ENCODE measurements around the gene TRAF6. TPM values are rescaled to one million over a fixed set of nuclear protein-coding genes. Genes with fewer than 3 reads are reported as not detected.

Gene TRAF6
- total RNA-seq, 1 experiment from 2014 or later = 9.3 TPM

DNA sequence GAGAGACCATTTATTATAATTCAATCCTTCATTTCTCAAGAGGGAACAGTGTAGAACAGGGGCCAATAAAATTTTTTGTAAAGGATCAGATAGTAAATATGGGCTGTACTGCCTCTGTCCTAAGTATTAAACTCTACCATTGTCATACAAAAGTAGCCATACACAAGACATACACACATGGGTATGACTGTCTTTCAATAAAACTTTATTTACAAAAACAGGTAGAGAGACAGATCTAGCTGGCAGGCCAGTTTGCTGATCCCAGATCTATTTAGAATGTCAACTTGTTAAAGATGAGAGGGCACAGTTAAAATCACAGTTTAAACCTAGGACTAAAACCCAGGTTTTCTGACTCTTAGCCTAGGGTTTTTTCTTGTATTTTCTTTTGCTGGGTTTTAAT, 16.7 kb downstream of the TRAF6 start:
- ATAC-seq (no peak), DNase-seq (ENCODE audit: low read depth, low spot score) (no peak)
- Histone ChIP-seq H3K9me2 (ENCODE audit: insufficient read depth) (no peaks in the 10 kb centered on the region), H4K20me1 (ENCODE audit: insufficient read depth) (no peaks in the 10 kb centered on the region), H3K4me1 (ENCODE audit: control insufficient read depth in 1 of 2, insufficient read depth in 2 of 2, low read length in 2 of 2) (no peaks in the 10 kb centered on the region), H3K4me2 (ENCODE audit: low read length) (no peak overlapping the region), H3K9ac (ENCODE audit: low read length) (no peak overlapping the region), H3K36me3 (ENCODE audit: control insufficient read depth in 1 of 2, insufficient read depth in 2 of 2, low read length in 2 of 2) (peaks cover 18 to 33% of the 10 kb centered on the region in 2 experiments; a peak in 3 of 4 replicates), H3K27ac (ENCODE audit: low read depth, low read length) (no peak overlapping the region), H2AFZ (ENCODE audit: low read depth, low read length, poor library complexity, severe bottlenecking) (no peak overlapping the region), H3K4me3 (replicated peaks in 1 of 2; ENCODE audit: low read depth in 1 of 2, low read length in 2 of 2) (no peak overlapping the region), H3K27me3 (ENCODE audit: insufficient read depth, low read length) (no peaks in the 10 kb centered on the region), H3K9me3 (ENCODE audit: control insufficient read depth in 1 of 2, insufficient read depth in 1 of 2, low read depth in 1 of 2, low read length in 2 of 2) (no peaks in the 10 kb centered on the region), H3K79me2 (ENCODE audit: insufficient read depth, low read length) (no peaks in the 10 kb centered on the region)
- BruUV-seq (replicated peaks) = no TSS peak
- POLR2A ChIA-PET = interaction anchor here (0.9 kb wide), 1 partner anchor 14 kb away, joined by 3 read pairs; no protein-coding TSS in a partner anchor
- intact Hi-C loops (cut with micrococcal nuclease) = no loop called here
- RAD21 ChIA-PET (ENCODE audit: low non-redundant PET in 1 of 2, low total read pairs in 2 of 2, uncharacterized antibody in 2 of 2, unreplicated experiment in 2 of 2) = interaction anchor here (0.7 to 1.2 kb wide), 4 partner anchors 14 to 671 kb away, joined by 3 to 5 read pairs (median 4); no protein-coding TSS in a partner anchor
- TF ChIP-seq TCF7L2 (IDR thresholded peaks at IDR 0.05; ENCODE audit: borderline replicate concordance, extremely low read depth, insufficient read depth, insufficient read length) (no peak), YY1 (IDR thresholded peaks at IDR 0.05; ENCODE audit: extremely low read depth, insufficient replicate concordance, low read depth, low read length) (no peak), ELF1 (IDR thresholded peaks at IDR 0.05; ENCODE audit: borderline replicate concordance, low read depth) (no peak), FOSL1 (IDR thresholded peaks at IDR 0.05; ENCODE audit: low read depth) (no peak), SIN3A (IDR thresholded peaks at IDR 0.05; ENCODE audit: low read depth) (no peak), ZNF274 (IDR thresholded peaks at IDR 0.05; ENCODE audit: low read depth, low read length) (no peak)
- TF ChIP-seq, protein P1, sequence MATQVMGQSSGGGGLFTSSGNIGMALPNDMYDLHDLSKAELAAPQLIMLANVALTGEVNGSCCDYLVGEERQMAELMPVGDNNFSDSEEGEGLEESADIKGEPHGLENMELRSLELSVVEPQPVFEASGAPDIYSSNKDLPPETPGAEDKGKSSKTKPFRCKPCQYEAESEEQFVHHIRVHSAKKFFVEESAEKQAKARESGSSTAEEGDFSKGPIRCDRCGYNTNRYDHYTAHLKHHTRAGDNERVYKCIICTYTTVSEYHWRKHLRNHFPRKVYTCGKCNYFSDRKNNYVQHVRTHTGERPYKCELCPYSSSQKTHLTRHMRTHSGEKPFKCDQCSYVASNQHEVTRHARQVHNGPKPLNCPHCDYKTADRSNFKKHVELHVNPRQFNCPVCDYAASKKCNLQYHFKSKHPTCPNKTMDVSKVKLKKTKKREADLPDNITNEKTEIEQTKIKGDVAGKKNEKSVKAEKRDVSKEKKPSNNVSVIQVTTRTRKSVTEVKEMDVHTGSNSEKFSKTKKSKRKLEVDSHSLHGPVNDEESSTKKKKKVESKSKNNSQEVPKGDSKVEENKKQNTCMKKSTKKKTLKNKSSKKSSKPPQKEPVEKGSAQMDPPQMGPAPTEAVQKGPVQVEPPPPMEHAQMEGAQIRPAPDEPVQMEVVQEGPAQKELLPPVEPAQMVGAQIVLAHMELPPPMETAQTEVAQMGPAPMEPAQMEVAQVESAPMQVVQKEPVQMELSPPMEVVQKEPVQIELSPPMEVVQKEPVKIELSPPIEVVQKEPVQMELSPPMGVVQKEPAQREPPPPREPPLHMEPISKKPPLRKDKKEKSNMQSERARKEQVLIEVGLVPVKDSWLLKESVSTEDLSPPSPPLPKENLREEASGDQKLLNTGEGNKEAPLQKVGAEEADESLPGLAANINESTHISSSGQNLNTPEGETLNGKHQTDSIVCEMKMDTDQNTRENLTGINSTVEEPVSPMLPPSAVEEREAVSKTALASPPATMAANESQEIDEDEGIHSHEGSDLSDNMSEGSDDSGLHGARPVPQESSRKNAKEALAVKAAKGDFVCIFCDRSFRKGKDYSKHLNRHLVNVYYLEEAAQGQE (IDR thresholded peaks at IDR 0.05; ENCODE audit: low read depth) = no peak
- TF ChIP-seq, protein P2, sequence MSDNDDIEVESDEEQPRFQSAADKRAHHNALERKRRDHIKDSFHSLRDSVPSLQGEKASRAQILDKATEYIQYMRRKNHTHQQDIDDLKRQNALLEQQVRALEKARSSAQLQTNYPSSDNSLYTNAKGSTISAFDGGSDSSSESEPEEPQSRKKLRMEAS (IDR thresholded peaks at IDR 0.05) = no peak
- TF ChIP-seq, protein P3, sequence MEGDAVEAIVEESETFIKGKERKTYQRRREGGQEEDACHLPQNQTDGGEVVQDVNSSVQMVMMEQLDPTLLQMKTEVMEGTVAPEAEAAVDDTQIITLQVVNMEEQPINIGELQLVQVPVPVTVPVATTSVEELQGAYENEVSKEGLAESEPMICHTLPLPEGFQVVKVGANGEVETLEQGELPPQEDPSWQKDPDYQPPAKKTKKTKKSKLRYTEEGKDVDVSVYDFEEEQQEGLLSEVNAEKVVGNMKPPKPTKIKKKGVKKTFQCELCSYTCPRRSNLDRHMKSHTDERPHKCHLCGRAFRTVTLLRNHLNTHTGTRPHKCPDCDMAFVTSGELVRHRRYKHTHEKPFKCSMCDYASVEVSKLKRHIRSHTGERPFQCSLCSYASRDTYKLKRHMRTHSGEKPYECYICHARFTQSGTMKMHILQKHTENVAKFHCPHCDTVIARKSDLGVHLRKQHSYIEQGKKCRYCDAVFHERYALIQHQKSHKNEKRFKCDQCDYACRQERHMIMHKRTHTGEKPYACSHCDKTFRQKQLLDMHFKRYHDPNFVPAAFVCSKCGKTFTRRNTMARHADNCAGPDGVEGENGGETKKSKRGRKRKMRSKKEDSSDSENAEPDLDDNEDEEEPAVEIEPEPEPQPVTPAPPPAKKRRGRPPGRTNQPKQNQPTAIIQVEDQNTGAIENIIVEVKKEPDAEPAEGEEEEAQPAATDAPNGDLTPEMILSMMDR (IDR thresholded peaks at IDR 0.05 in 2 of 3, conservative IDR thresholded peaks at IDR 0.05 in 1 of 3; ENCODE audit: borderline replicate concordance in 1 of 3, insufficient read depth in 1 of 3, low read depth in 2 of 3, low read length in 2 of 3) = no peak
- TF ChIP-seq, protein P4, sequence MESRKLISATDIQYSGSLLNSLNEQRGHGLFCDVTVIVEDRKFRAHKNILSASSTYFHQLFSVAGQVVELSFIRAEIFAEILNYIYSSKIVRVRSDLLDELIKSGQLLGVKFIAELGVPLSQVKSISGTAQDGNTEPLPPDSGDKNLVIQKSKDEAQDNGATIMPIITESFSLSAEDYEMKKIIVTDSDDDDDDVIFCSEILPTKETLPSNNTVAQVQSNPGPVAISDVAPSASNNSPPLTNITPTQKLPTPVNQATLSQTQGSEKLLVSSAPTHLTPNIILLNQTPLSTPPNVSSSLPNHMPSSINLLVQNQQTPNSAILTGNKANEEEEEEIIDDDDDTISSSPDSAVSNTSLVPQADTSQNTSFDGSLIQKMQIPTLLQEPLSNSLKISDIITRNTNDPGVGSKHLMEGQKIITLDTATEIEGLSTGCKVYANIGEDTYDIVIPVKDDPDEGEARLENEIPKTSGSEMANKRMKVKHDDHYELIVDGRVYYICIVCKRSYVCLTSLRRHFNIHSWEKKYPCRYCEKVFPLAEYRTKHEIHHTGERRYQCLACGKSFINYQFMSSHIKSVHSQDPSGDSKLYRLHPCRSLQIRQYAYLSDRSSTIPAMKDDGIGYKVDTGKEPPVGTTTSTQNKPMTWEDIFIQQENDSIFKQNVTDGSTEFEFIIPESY (IDR thresholded peaks at IDR 0.05; ENCODE audit: extremely low read depth, insufficient replicate concordance, low read length) = no peak
- CTCF ChIA-PET = interaction anchor here (0.6 to 1.9 kb wide), 31 partner anchors 9 to 671 kb away, joined by 3 to 29 read pairs (median 5); partner anchors contain the start of genes COMMD9 and TRAF6

All from HCT116 (cell line).